GM13977 (cell line): ENCODE measurements around the gene CXCL11.

ENCODE experiments used
- DNase-seq: peaks from one replicate; pipeline ENCODE4 v3.0.0; 2012; ENCODE audit warnings: low spot score
- CTCF ChIP-seq: IDR thresholded peaks from 2 replicates; pipeline ENCODE4 v1.5.1; 2012; ENCODE audit warnings: mild to moderate bottlenecking, control low read depth; ENCODE audit not compliant: insufficient read depth; ENCODE audit errors: extremely low read depth, missing control alignments
- in situ Hi-C: fragments of 300-500 bp; cut with MboI; formaldehyde crosslinking; loops from one replicate; pipeline ENCODE4 v1.12.0; 2022; ENCODE audit warnings: low sequenced_read_pairs, low pct_unique_long_range_greater_than_20kb, mixed read lengths, inconsistent platforms; ENCODE audit not compliant: unreplicated experiment

Gene CXCL11

GRCh38 chr4:76035799-76036380 is at the start of gene CXCL11:
CXCL11 (minus strand) TSS chr4:76036070; CDS start chr4:76035987, 83 bp downstream.
- no peak for DNase-seq
- in situ Hi-C loops: no loop called here
- TF ChIP-seq CTCF: no peak

GRCh38 chr4:76084542-76084941 is 48.7 kb upstream of the CXCL11 start:
- in situ Hi-C loops: no loop called here
- no peak for DNase-seq
- TF ChIP-seq CTCF: no peak

DNA sequence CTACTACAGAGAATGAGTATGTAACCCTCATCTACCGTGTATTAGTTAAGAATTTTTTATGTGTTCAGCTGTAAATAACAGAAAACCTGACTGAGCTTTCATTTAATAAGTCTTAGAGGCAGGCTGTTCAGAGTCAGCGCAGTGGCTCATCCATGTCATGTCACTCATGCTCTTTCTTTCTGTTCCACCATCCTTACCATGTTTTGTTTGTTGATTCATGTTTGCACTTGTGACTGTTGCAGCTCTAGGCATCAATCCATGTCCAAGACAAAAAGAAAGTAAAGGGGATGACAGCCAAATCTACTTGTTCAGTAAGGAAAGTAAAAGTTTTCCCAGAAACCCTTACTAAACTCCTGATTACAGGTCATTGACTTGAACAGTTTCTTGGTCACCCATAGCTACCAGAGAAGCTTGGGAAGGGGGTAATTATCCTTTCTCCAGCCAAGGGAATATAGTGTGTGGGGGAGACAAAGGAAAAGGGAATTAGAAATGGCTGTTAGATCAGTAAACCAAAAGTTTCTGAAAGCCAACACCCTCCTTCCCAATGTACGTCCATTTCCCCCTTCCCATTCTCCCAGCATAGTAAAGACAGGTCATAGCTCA is 47.6 kb upstream of the CXCL11 start:
- DNase-seq: no peak
- TF ChIP-seq CTCF: no peak
- in situ Hi-C loops: no loop called here

DNA sequence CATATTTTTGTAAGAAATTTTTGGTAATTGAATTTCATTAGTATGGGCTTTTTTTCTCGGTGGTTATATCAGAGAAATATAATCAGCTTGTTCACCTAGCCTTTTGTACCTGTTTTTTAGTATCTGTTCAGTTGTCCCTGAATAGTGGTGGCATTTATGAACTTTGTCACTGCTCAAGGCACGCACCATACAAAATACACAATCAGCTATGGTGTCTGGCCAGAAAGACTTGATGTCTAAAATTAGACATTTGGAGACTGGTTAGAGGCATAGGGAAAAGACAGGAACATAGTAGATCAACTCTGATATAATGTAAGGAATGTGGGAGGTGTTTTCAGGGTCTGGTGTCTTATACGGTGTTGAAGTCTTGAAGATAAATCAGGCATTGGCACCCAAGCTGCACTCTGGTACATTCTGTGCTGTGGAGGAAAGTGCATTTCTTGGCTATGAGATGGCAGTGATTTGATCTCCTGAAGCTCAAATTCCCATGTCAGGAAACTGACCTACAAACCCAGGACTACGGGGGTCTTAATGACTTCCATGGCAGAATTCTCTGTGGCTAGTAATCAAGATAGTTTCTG is 42.3 kb upstream of the CXCL11 start:
- TF ChIP-seq CTCF: no peak
- in situ Hi-C loops: no loop called here
- DNase-seq: no peak

- in situ Hi-C loops: loop anchor here (25.0 kb wide), 1 partner anchor 163 kb away; the partner anchor contains the start of gene PPEF2
- TF ChIP-seq CTCF: no peak
- DNase-seq: no peak
Measured at GRCh38 chr4:76074993-76075600, 39.2 kb upstream of the CXCL11 start.

DNA sequence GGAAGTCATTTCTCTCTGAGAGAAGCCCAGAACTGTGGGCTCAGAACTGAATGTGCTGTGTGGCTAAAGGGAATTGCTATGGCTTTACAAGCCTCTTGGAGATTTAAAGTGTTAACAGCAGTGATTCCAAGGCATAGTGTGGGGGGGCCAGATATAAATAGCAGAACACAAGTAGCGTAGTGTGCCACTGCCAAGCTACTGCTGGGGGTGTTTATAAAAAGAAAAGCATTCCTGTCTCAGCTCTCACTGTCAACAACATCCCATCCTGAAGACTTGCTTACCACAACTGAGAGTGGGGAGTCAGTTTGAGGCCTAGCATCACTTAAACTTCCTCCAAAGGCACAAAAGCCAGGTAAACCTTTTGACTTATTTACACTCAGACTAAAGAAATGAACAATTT is 38.6 kb upstream of the CXCL11 start, which contains the start of gene ART3:
Gene ART3 (plus strand): TSS at position 242 of the 400 bp plus-strand sequence. CDS start 1,181 bp downstream, outside the sequence.
- in situ Hi-C loops: loop anchor here (25.0 kb wide), 1 partner anchor 162 kb away; the partner anchor contains the start of gene PPEF2
- DNase-seq: no peak
- TF ChIP-seq CTCF: no peak
